H1 (cell line): Measurements from ENCODE around the gene ANK2. TPM values are rescaled to one million over a fixed set of nuclear protein-coding genes. Genes with fewer than 3 reads are reported as not detected.

ENCODE experiments used
- CTCF ChIA-PET: fragments of 300-600 bp; sonication (Branson Sonifier 250); formaldehyde crosslinking; loops from one replicate; lab custom pipeline; 2021; ENCODE audit not compliant: partially characterized antibody; lab: Charles Lee
- POLR2A ChIA-PET: fragments of 300-600 bp; sonication (Branson Sonifier 250); formaldehyde crosslinking; loops from one replicate; lab custom pipeline; 2021; ENCODE audit warnings: inconsistent platforms; ENCODE audit not compliant: partially characterized antibody; lab: Charles Lee
- DNase-seq, 2 experiments: peaks; one replicate each; pipeline versions ENCODE4 v3.0.0 to v3.0.0-alpha.2; 2010 to 2022; ENCODE audit warnings: low spot score in 2 of 2, low read depth in 1 of 2, mixed read lengths in 1 of 2
- FAIRE-seq: peaks from 2 replicates; lab custom pipeline; 2011; peaks lifted over from hg19 to GRCh38; lab: Jason Lieb, UNC
- H2AFZ ChIP-seq: 2 replicates; pipeline ENCODE4 v1.8.1; 2012; ENCODE audit warnings: low read length, inconsistent platforms
- H2AK5ac ChIP-seq: 2 replicates; pipeline ENCODE4 v1.6.1; 2013; ENCODE audit warnings: low read depth, low read length
- H2BK120ac ChIP-seq: replicated peaks from 2 replicates; pipeline ENCODE3; 2013; ENCODE audit warnings: low read depth, low read length, inconsistent platforms
- H2BK12ac ChIP-seq: 2 replicates; pipeline ENCODE4 v1.6.1; 2013; ENCODE audit warnings: low read depth, low read length
- H2BK15ac ChIP-seq: 2 replicates; pipeline ENCODE4 v1.6.1; 2013; ENCODE audit warnings: low read length
- H2BK20ac ChIP-seq: 2 replicates; pipeline ENCODE4 v1.6.1; 2013; ENCODE audit warnings: low read length
- H2BK5ac ChIP-seq: 2 replicates; pipeline ENCODE4 v1.6.1; 2013; ENCODE audit warnings: low read depth, low read length
- H3K14ac ChIP-seq: 2 replicates; pipeline ENCODE4 v1.6.1; 2013; ENCODE audit warnings: inconsistent platforms; ENCODE audit not compliant: insufficient read length
- H3K18ac ChIP-seq: 2 replicates; pipeline ENCODE4 v1.6.1; 2013; ENCODE audit warnings: low read length; ENCODE audit errors: extremely low read depth
- H3K23ac ChIP-seq: 2 replicates; pipeline ENCODE4 v1.6.1; 2013; ENCODE audit warnings: inconsistent platforms; ENCODE audit not compliant: insufficient read length
- H3K23me2 ChIP-seq: 2 replicates; pipeline ENCODE4 v1.6.1; 2013; ENCODE audit warnings: low read depth, low read length
- H3K27ac ChIP-seq: 2 replicates; pipeline ENCODE4 v1.6.1; 2011; ENCODE audit warnings: low read depth, low read length, inconsistent platforms
- H3K27me3 ChIP-seq, 4 experiments: replicated peaks in 1 of 4; 1 replicate in 1 of 4; 2 replicates in 3 of 4; pipeline versions ENCODE4 v1.6.1 to v1.8.1; 2011 to 2013; ENCODE audit warnings: low read length in 3 of 4, mild to moderate bottlenecking in 3 of 4, inconsistent platforms in 2 of 4, mixed read lengths in 2 of 4, moderate library complexity in 1 of 4; ENCODE audit not compliant: control insufficient read depth in 3 of 4, insufficient read depth in 3 of 4; ENCODE audit errors: extremely low read depth in 1 of 4
- H3K36me3 ChIP-seq, 4 experiments: 2 replicates each; pipeline versions ENCODE4 v1.6.1 to v1.8.1; 2011 to 2013; ENCODE audit warnings: mild to moderate bottlenecking in 4 of 4, low read length in 3 of 4, moderate library complexity in 2 of 4, control low read depth in 1 of 4, inconsistent platforms in 1 of 4; ENCODE audit not compliant: insufficient read depth in 4 of 4, control insufficient read depth in 2 of 4
- H3K4ac ChIP-seq: replicated peaks from 2 replicates; pipeline ENCODE3; 2013; ENCODE audit warnings: low read length, low read depth, mixed read lengths, inconsistent platforms; ENCODE audit not compliant: insufficient read length
- H3K4me1 ChIP-seq, 4 experiments: replicated peaks in 1 of 4; 1 replicate in 1 of 4; 2 replicates in 3 of 4; pipeline versions ENCODE4 v1.6.1 to v1.8.1; 2011 to 2013; ENCODE audit warnings: low read length in 3 of 4, inconsistent platforms in 2 of 4, mixed read lengths in 1 of 4; ENCODE audit not compliant: insufficient read depth in 4 of 4, control insufficient read depth in 3 of 4
- H3K4me2 ChIP-seq, 2 experiments: 2 replicates each; pipeline versions ENCODE4 v1.6.1 to v1.8.1; 2011 to 2013; ENCODE audit warnings: low read depth in 2 of 2, low read length in 2 of 2, control low read depth in 1 of 2, inconsistent platforms in 1 of 2, mild to moderate bottlenecking in 1 of 2; ENCODE audit not compliant: insufficient read depth in 1 of 2
- H3K4me3 ChIP-seq, 4 experiments: fragments of 200-600, 300-600 bp in 1 of 4; sonication (generic), shearing (Covaris generic), sonication (Bioruptor Twin) in 1 of 4; 2 replicates each; pipeline versions ENCODE4 v1.5.1 to v1.8.1; 2011 to 2016; ENCODE audit warnings: low read length in 4 of 4, low read depth in 3 of 4, control low read depth in 2 of 4, inconsistent platforms in 2 of 4, mild to moderate bottlenecking in 2 of 4, mixed read lengths in 1 of 4, moderate library complexity in 1 of 4; ENCODE audit not compliant: insufficient read depth in 2 of 4; ENCODE audit errors: extremely low read depth in 1 of 4
- H3K56ac ChIP-seq: replicated peaks from 2 replicates; pipeline ENCODE3; 2013; ENCODE audit warnings: low read depth, mild to moderate bottlenecking, mixed read lengths, low read length, inconsistent platforms; ENCODE audit not compliant: insufficient read length
- H3K79me1 ChIP-seq: 2 replicates; pipeline ENCODE4 v1.6.1; 2013; ENCODE audit warnings: low read depth, low read length, control low read depth
- H3K79me2 ChIP-seq, 2 experiments: 2 replicates each; pipeline versions ENCODE4 v1.6.1 to v1.8.1; 2012 to 2013; ENCODE audit warnings: low read length in 2 of 2, mild to moderate bottlenecking in 2 of 2, inconsistent platforms in 1 of 2; ENCODE audit not compliant: insufficient read depth in 2 of 2, control insufficient read depth in 1 of 2
- H3K9ac ChIP-seq, 4 experiments: replicated peaks in 1 of 4; 1 replicate in 1 of 4; 2 replicates in 3 of 4; pipeline versions ENCODE4 v1.6.1 to v1.8.1; 2011 to 2013; ENCODE audit warnings: low read depth in 3 of 4, low read length in 3 of 4, control low read depth in 2 of 4, mild to moderate bottlenecking in 2 of 4, moderate library complexity in 2 of 4, inconsistent platforms in 1 of 4; ENCODE audit errors: extremely low read depth in 1 of 4
- H3K9me3 ChIP-seq, 2 experiments: 2 replicates each; pipeline versions ENCODE4 v1.6.1 to v1.8.1; 2012 to 2013; ENCODE audit warnings: mild to moderate bottlenecking in 2 of 2, moderate library complexity in 2 of 2, control low read depth in 1 of 2, inconsistent platforms in 1 of 2, low read depth in 1 of 2, low read length in 1 of 2, mixed read lengths in 1 of 2; ENCODE audit not compliant: insufficient read depth in 2 of 2
- H4K20me1 ChIP-seq, 2 experiments: replicated peaks in 1 of 2; 2 replicates each; pipeline versions ENCODE3 to v1.8.1; 2011 to 2013; ENCODE audit warnings: inconsistent platforms in 2 of 2, low read length in 2 of 2, mild to moderate bottlenecking in 1 of 2; ENCODE audit not compliant: insufficient read depth in 2 of 2, control insufficient read depth in 1 of 2
- H4K5ac ChIP-seq: 2 replicates; pipeline ENCODE4 v1.6.1; 2013; ENCODE audit warnings: low read length, low read depth, mixed read lengths, inconsistent platforms; ENCODE audit not compliant: insufficient read length
- H4K8ac ChIP-seq: 2 replicates; pipeline ENCODE4 v1.8.0; 2013; ENCODE audit warnings: mild to moderate bottlenecking, moderate library complexity, low read length, inconsistent platforms; ENCODE audit not compliant: insufficient read depth; ENCODE audit errors: extremely low read depth
- H4K91ac ChIP-seq: replicated peaks from 2 replicates; pipeline ENCODE3; 2013; ENCODE audit warnings: low read length, mixed read lengths, inconsistent platforms; ENCODE audit not compliant: insufficient read length
- RNF2 ChIP-seq: fragments of 200-900, 300-1000 bp; sonication (generic); IDR thresholded peaks from 2 replicates; pipeline ENCODE4 v1.7.1; 2016; ENCODE audit warnings: borderline replicate concordance, low read depth, mild to moderate bottlenecking, antibody characterized with exemption, low read length; ENCODE audit not compliant: poor library complexity, severe bottlenecking; ENCODE audit errors: missing control alignments
- SIN3A ChIP-seq, 2 experiments: IDR thresholded peaks in 1 of 2; conservative IDR thresholded peaks in 1 of 2; 2 replicates each; pipeline ENCODE4 v1.6.1; 2011 to 2012; ENCODE audit warnings: low read length in 2 of 2, improper control_type of control experiment in 1 of 2, low read depth in 1 of 2, mild to moderate bottlenecking in 1 of 2
- WGBS, 2 experiments: shearing (Covaris generic) in 1 of 2; methylation state at CpG; one replicate each; pipeline versions ENCODE4 v1.1.6 to v1.1.7; 2013 to 2015; ENCODE audit warnings: low lambda C conversion rate in 2 of 2, mixed read lengths in 2 of 2, inconsistent platforms in 1 of 2, low coverage in 1 of 2, missing lambda C conversion rate in 1 of 2; ENCODE audit not compliant: insufficient replicate concordance in 2 of 2, insufficient coverage in 1 of 2, insufficient read length in 1 of 2; ENCODE audit errors: extremely low coverage in 1 of 2, missing lambda C conversion rate in 1 of 2; 5-methylcytosine and 5-hydroxymethylcytosine counted together
- polyA plus RNA-seq, 7 experiments: library from polyadenylated mRNA; depleted of rRNA in 3 of 7; stranded (reverse) in 5 of 7; unstranded in 2 of 7; fragments of >200 nt in 5 of 7; fragments of 200-250 nt in 2 of 7; gene quantifications; 1 replicate in 5 of 7; 2 replicates in 1 of 7; 4 replicates in 1 of 7; pipeline versions ENCODE4 v1.2.1 to v1.2.3, GENCODE V29; 2011 to 2013; ENCODE audit warnings: missing spikeins in 2 of 7, mixed read lengths in 2 of 7
- total RNA-seq: library from RNA; stranded (reverse); fragmentation: NEBNext Ultra II Directional; extraction: Animal tissue kit (Norgen Biotek cat#: 25700); gene quantifications from 2 replicates; pipeline ENCODE4 v1.2.1, GENCODE V29; 2021

The ANK2 gene
- total and polyA plus RNA-seq, 2 of the 8 experiments (the other 6 are each of a cell fraction or from before 2014, with no cell fraction given) = 14.2 to 35.1 TPM

DNA sequence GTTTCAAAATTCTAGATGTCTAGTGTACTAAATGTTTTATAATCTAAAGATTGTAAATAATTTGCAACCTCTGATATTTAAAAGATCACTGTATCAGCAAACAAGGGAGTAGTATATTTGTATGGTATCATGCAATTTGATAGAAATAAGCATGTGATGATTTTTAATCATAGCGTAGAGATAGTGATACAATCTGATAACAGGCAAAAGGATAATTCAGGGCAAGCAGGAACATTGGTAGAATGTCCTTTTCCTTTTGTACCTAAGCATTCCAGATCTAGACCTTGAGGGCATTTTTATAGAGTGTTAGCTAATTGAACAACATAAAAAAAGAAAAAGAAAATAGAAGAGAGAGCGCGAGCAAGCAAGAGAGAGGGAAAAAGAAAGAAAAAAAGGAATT lies 1.4 kb downstream of the ANK2 start:
- WGBS, 2 experiments = 84% methylated on average over 3 of the region's 3 CpGs; no CpG with 5 or more reads in 1 of the 2 experiments
- Histone ChIP-seq H2BK20ac (no peak overlapping the region), H4K5ac (peak overlapping the region; percentile 77), H3K9me3 (no peaks in the 10 kb centered on the region), H2AFZ (no peak overlapping the region), H4K91ac (no peak overlapping the region), H2AK5ac (no peak overlapping the region), H4K20me1 (no peaks in the 10 kb centered on the region), H3K4me1 (peaks cover 7 to 20% (median 15%) of the 10 kb centered on the region in 4 experiments; a peak in 6 of 7 replicates), H3K27me3 (no peaks in the 10 kb centered on the region), H3K23ac (no peak overlapping the region), H3K79me2 (no peaks in the 10 kb centered on the region), H3K79me1 (no peaks in the 10 kb centered on the region; the same call in 1 of the 2 replicates), H4K8ac (no peak overlapping the region), H3K14ac (no peak overlapping the region), H3K4me3 (peak overlapping the region in 2 of 4 experiments; percentile 8 to 54; a peak in 3 of 8 replicates), H3K36me3 (no peaks in the 10 kb centered on the region), H3K9ac (no peak overlapping the region), H3K4ac (no peak overlapping the region), H3K23me2 (peaks cover 2% of the 10 kb centered on the region; the same call in 1 of the 2 replicates), H3K18ac (no peak overlapping the region), H3K56ac (no peak overlapping the region), H3K4me2 (peak overlapping the region in 1 of 2 experiments; percentile 55; a peak in 2 of 4 replicates), H2BK120ac (no peak overlapping the region), H3K27ac (no peak overlapping the region), H2BK15ac (no peak overlapping the region), H2BK12ac (no peak overlapping the region), H2BK5ac (no peak overlapping the region)
- no peak for DNase-seq
- no peak for TF ChIP-seq RNF2
- no peak for TF ChIP-seq SIN3A (conservative IDR thresholded peaks at IDR 0.05 in 1 of 2, IDR thresholded peaks at IDR 0.05 in 1 of 2; ENCODE audit: low read depth in 1 of 2, low read length in 2 of 2)
- no peak for FAIRE-seq
- ChIA-PET CTCF (interaction anchor here (1.2 kb wide), 1 partner anchor 285 kb away, joined by 3 read pairs; no protein-coding TSS in a partner anchor), POLR2A (interaction anchor here (1.3 to 3.1 kb wide), 2 partner anchors 10 to 13 kb away, joined by 4 to 21 read pairs; no protein-coding TSS in a partner anchor)
